ACHN (cell line): ENCODE data around the gene ANAPC5.
A peak's percentile ranks its signal among the peaks of the same experiment; 100 is the strongest.
"Not testable (repeated sequence)": the region's sequence is repeated elsewhere in the genome, so short reads cannot be mapped to it uniquely, and the experiment has no call there.

Source experiments
- DNase-seq: peaks from one replicate; pipeline ENCODE4 v3.0.0-alpha.2; 2015
- in situ Hi-C: cut with HindIII; loops from 2 replicates; pipeline ENCODE4 v1.10.0; 2017; ENCODE audit warnings: low sequenced_read_pairs, low pct_ligation_motif_present, low pct_unique_long_range_greater_than_20kb

Gene ANAPC5

DNA sequence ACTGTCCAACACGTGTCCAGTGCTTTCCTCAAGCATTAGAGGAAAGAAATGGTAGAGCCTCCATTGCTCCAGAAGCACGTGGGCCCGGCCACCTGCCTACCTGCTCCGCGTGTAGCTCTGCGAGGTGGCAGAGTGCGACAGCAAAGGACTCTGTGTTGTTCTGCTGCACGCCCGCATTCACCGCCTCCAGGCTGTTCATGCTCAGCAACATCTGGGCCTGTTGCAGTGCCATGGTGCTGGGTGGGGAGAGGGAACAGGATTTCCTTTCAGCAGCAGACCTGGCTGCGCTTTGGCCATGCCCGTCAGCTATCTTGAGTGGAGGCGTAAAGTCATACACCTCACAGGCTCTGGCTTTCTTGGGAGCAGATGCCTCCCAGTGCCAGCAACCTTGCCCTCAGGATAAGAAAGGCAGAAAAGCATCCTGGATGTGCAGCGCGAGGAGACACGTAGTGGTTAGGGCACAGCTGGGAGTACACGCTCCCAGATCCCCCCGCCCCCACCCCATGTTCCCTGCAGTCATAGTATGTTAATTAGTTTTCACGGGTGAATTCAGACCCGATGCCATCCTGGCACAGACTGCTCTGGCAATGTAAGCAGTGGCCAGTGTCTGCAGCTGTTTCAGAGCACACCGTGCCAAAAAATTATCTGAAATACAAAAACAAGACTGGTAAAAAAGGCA is 25.1 kb downstream of the ANAPC5 start:
- in situ Hi-C loops, result no loop called here
- no peak for DNase-seq

DNA sequence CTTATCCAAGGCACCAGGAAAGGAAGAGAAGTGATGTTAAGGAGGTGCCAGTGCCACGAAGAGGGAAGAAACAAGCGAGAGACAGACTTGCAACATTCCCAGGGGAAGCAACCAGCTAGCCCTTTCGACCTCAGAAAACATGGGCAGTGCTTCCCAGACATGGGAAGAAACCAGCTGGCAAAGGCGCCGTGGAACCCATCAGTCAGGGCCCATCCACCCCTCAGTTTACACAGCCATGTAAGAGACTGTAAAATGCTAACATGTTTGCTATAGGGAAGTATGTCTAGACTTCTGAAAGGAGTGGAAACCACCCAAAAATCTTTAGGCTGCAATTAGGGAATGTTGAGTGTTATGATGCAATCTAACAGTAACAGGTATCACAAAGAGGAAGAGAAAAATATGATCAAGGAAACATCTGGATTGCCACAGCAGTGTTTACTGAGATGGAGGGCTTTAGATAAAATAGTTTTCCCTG is 26.3 kb downstream of the ANAPC5 start:
- no peak for DNase-seq
- in situ Hi-C loops, result no loop called here

GRCh38 chr12:121323908-121324307 is 28.3 kb downstream of the ANAPC5 start:
- no peak for DNase-seq
- in situ Hi-C loops, result no loop called here

GRCh38 chr12:121318121-121318520 is 34.1 kb downstream of the ANAPC5 start:
- no peak for DNase-seq
- in situ Hi-C loops, result no loop called here

DNA sequence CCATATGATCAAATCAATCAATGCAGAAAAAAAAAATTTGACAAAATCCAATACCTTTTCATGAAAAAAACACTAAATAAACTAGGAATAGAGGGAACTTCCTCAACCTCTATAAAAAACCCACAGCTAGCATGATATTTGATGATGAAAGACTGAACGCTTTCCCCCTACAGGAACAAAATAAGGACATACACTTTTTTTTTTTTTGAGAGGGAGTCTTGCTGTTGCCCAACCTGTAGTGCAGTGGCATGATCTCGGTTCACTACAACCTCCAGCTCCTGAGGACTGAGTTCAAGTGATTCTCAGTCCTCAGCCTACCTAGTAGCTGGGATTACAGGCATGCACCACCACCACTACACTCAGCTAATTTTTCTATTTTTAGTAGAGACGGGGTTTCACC is 37.8 kb downstream of the ANAPC5 start:
- no peak for DNase-seq
- in situ Hi-C loops, result no loop called here

GRCh38 chr12:121310231-121310630 is 42.0 kb downstream of the ANAPC5 start:
- in situ Hi-C loops, DNase-seq: not testable (repeated sequence)

GRCh38 chr12:121307397-121307796 is 44.8 kb downstream of the ANAPC5 start:
- in situ Hi-C loops, DNase-seq: not testable (repeated sequence)

DNA sequence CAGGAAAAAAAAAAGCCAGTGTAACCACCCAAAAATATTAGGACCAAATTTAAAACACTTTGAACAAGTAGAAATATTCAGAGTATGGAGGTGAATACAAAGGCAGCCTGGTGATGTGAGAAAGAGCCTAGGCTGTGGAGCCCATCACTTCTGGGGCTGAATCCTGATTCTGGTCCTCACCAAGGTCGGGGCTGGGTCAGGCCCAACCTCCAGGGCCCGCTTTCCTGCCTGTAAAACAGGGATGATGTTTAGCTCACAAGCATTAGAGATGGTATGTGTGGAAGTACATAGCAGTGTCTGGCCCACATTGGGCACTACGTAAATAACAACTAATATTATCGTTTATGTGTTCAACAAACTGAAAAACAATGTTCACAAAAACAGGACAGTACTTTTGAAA is 47.9 kb downstream of the ANAPC5 start:
- in situ Hi-C loops, result no loop called here
- DNase-seq, result no peak

- in situ Hi-C loops, result no loop called here
Observed at GRCh38 chr12:121301876-121302275, 50.3 kb downstream of the ANAPC5 start.

DNA sequence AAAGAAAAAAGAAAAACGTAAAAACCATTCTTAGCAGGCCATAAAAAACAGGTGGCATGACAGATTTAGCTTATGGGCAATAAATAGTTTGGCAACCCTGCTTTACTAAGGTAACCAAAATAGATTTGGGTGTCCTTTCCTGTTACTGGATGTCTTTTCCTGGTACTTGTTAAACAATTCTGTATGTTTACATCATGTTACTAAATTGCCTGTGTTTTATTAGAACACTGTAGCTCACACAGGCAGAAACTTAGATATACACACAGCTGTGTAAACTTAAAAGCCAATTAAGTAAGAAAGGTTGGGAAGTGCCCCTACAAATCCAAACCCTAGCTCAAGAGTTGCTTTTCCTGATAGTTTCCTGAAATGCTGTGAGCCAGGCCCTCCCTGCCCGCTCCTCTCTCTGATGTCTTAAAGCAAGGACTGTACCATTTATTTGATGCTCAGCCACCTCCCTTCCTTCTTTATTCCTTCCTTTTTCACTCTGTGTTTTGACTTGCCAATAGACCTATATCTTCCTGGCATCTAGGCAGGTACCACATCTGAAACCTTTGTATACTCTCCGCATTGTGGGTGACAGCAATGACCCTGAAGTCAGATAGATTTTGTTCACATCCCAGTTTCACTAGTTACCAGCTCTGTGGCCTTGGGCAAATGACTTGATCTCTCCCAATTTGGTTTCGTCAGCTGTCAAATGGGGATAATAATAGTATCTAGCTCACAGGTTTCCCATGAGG is 52.0 kb downstream of the ANAPC5 start:
- DNase-seq, result no peak
- in situ Hi-C loops, result no loop called here

More at GRCh38 chr12:121301876-121302275, 50.3 kb downstream of the ANAPC5 start:
- no peak for DNase-seq

DNA sequence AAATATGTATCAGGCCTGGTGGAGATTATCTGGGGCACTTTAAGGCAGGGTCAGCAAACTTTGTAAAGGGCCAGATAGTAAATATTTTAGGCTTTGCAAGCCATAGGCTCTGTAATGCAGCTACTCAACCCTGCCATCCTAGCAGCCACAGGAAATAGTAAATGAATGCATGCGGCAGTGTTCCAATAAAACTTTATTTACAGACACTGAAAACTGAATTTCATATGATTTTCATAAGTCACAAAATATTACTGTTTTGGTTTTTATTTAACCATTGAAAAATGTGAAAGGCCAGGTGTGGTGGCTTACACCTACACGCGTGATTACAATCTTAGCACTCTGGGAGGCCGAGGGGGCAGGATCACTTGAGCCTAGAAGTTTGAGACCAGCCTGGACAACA is 52.5 kb downstream of the ANAPC5 start:
- no peak for DNase-seq
- in situ Hi-C loops, result no loop called here

DNA sequence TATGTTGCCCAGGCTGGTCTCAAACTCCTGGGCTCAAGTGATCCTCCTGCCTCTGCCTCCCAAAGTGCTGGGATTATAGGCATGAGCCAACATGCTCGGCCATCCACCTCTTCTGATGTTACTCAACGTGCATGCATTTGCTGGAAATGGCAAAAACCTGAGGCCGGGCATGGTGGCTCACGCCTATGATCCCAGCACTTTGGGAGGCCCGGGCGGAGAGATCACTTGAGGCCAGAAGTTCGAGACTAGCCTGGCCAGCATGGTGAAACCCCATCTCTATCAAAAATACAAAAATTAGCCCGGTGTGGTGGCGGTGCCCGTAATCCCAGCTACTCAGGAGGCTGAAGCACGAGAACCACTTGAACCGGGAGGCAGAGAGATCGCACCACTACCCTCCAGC is 53.8 kb downstream of the ANAPC5 start:
- DNase-seq, in situ Hi-C loops: not testable (repeated sequence)

- peak; percentile 89 for DNase-seq
- in situ Hi-C loops, result no loop called here
Observed at GRCh38 chr12:121297435-121297991, 54.7 kb downstream of the ANAPC5 start.

DNA sequence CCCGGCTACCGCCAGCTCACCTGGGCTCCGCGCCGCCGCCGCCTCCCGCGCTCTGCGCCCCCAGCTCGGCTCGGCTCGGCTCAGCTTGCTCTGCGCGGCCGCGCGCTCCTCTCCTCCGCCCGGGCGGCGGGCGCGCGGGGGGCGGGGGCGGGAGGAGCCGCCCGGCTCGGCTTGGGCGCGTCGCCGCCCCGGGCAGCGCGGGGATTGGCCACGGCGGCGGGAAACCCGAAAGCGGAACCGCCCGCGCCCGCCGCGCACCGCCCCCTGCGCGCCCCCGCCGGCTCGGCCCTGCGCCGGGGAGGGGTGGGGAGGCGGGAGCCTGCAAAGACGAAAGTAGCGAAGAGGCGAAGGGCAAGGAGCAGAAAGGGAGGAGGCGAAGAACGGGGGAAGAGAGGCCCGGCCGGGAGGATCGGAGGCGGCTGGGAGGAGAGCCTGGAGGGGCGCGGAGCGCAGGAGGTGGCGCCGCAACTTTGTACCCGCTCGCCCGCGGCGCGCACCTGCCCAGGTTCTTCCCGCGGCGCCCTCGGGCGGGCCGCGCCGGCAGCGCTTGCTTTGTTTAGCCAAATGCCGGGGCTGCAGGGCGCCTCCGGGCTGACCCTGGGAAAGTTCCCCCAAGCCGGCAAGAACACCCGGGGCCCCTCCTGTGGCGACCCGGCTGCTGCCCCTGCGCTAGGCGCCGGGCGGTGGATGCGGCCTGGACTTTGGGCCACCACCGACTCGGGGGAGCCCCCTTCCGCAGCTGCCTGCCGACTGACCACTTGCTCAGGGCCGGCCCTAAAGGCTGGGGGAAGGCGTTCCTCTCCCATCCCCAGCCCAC is 55.4 kb downstream of the ANAPC5 start, which contains the start of gene CAMKK2:
Gene CAMKK2 (minus strand): TSS at position 92 of the 817 bp plus-strand sequence. CDS start 22,183 bp downstream, outside the sequence.
- in situ Hi-C loops, result no loop called here
- DNase-seq, result peak; percentile 92

DNA sequence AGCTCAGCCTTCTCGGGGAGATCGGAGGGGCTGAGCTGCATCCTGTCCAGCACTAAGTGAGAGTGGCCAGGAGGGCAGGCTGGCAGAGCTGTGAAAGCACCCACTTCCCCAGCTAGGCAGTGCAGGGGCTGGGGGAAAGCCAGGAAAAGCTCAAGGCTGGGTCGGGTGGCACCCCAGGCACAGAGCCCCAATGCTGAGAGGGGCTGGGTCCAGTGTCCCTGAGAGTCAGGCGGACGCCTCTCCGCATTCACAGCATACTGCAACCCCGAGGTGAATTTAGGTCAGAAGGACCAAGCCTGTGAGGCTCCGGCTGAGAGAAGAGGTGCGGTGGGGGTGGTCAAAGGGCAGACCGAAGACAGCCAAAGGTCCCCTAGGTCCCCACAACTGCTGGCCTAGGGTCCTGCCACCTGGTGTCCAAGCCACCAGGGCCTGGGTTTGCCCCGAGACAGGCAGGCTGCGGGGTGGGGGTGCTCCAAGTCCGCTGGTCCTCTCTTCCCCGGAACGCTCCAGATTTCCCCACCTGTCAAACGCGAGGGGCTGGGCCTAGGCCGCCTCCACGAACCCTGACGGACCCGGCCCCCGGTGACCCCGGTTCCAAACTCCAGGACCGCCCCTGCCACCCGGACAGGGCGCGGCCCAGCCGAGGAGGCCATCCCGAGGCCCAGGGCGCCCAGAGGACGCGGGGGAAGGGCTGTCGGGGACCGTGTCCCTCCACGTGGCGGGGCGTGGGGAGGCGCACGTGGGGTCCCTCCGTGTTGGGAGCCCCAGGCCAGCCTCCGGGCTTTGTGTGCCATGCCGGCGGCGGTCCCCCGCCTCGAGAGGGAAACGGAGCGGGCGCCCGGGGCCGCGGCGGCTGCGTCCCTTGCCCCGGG is 56.2 kb downstream of the ANAPC5 start:
- in situ Hi-C loops, result no loop called here
- DNase-seq, result peak; percentile 32

DNA sequence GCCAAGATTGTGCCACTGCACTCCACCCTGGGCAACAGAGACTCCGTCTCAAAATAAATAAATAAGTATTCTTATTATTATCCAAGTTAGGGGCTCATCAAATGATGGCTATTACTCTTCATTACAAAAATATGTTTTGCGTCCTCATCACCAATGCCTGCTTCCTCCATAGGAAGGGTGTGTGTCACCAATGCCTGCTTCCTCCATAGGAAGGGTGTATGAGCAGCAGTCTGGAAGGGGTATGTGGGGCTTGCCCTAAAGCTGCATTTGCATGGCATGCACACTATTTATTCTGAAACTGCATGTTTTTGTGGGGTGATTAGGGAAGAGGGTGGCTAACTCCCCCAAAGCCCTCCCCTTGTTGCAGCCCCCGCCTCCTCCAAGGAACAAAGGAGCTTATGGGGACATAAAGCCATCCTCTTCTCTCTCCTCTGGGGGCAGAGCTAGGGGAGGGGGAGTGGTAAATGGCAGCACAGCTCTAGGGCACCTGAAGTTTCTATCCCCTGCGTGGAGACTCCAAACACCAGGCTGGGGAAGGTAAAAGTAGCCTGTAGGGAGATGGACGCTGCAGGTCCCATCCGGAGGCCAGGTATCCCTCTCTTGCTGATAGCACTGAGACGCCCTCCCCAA is 57.0 kb downstream of the ANAPC5 start:
- in situ Hi-C loops, result no loop called here
- DNase-seq, result no peak

- DNase-seq, result no peak
- in situ Hi-C loops, result no loop called here
Observed at GRCh38 chr12:121294151-121294889, 57.9 kb downstream of the ANAPC5 start.
